ENCODE measurements around the gene DUSP8.
"Not testable (repeated sequence)": the region's sequence is repeated elsewhere in the genome, so short reads cannot be mapped to it uniquely, and the experiment has no call there.

DUSP8 gene, protein sequence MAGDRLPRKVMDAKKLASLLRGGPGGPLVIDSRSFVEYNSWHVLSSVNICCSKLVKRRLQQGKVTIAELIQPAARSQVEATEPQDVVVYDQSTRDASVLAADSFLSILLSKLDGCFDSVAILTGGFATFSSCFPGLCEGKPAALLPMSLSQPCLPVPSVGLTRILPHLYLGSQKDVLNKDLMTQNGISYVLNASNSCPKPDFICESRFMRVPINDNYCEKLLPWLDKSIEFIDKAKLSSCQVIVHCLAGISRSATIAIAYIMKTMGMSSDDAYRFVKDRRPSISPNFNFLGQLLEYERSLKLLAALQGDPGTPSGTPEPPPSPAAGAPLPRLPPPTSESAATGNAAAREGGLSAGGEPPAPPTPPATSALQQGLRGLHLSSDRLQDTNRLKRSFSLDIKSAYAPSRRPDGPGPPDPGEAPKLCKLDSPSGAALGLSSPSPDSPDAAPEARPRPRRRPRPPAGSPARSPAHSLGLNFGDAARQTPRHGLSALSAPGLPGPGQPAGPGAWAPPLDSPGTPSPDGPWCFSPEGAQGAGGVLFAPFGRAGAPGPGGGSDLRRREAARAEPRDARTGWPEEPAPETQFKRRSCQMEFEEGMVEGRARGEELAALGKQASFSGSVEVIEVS

DNA sequence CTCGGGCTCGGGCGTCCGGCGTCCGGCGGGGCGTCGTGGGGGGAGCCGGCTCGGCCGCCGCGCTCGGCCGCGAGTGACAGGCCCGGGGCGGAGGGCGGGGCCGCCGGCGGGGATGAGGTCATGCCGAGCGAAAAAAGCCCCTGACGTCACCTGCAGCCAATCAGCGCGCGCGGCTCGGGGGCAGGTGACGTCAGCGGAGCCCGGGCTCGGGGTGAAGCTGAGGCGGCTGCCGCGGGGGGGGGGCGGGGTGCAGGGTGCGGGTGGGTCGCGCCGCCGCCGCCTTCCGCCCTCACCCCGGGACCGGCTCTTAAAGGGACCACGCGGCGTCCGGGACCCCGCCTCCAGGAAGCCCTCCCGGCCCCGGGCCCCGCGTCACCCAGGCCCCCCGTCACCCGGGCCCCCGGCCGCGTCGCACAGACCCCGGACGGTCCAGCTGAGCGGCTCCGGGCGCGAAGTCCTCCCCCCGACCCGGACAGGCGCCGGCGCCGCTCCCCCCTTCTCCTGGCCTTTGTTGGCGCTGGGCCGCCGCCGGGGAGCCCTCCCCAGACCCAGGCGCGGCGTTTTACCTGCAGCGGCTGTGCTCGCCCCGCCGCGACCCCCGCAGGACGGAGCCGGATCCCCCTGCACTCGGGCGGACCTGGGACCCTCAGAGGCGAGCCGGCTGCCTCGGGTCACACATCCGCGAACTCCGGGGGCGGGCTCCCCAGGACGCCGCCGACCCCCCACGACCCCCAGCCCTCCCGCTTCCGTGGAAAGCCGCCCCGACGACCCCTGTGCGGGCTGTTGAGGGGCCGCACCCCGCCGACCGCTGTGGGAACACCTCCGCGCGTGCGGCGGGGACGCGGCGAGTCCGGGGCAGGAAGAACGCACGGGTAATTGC, at the start of gene DUSP8:
Gene DUSP8 (minus strand): TSS at position 75 of the 880 bp plus-strand sequence. CDS start 6,445 bp downstream, outside the sequence.
- DNase-seq (ENCODE audit: low read depth), result no peak
- TF ChIP-seq, protein P1, sequence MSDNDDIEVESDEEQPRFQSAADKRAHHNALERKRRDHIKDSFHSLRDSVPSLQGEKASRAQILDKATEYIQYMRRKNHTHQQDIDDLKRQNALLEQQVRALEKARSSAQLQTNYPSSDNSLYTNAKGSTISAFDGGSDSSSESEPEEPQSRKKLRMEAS (IDR thresholded peaks at IDR 0.05; ENCODE audit: low read depth, low read length), result no peak
- TF ChIP-seq MYC (IDR thresholded peaks at IDR 0.05; ENCODE audit: low read depth, low read length), result no peak
- TF ChIP-seq, protein P2, sequence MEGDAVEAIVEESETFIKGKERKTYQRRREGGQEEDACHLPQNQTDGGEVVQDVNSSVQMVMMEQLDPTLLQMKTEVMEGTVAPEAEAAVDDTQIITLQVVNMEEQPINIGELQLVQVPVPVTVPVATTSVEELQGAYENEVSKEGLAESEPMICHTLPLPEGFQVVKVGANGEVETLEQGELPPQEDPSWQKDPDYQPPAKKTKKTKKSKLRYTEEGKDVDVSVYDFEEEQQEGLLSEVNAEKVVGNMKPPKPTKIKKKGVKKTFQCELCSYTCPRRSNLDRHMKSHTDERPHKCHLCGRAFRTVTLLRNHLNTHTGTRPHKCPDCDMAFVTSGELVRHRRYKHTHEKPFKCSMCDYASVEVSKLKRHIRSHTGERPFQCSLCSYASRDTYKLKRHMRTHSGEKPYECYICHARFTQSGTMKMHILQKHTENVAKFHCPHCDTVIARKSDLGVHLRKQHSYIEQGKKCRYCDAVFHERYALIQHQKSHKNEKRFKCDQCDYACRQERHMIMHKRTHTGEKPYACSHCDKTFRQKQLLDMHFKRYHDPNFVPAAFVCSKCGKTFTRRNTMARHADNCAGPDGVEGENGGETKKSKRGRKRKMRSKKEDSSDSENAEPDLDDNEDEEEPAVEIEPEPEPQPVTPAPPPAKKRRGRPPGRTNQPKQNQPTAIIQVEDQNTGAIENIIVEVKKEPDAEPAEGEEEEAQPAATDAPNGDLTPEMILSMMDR (IDR thresholded peaks at IDR 0.05; ENCODE audit: low read depth, low read length), result no peak
- no peak for TF ChIP-seq POLR2A (IDR thresholded peaks at IDR 0.05; ENCODE audit: extremely low read depth, insufficient read length)
- H3K4me3 ChIP-seq (ENCODE audit: low read depth, low read length), result no peak within 1 kb of the TSS

DNA sequence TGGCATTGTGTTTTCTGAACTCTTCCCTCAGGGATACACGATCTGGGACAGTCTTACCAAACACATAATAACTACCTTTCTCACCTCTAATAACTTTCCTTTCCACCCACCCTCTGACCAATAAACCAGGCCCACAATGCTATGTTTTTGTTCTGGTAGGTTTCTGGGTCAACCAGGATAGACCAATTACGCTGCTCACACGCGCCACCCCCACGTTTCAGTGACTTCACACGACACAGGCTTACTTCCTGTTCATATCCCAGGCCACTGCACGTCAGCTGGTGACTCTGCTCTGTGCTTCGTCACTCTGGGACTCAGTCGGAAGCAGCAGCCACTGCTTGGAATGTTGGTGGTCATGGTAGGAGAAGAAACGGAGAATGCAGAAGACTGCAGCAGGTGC, 47.4 kb upstream of the DUSP8 start:
- no peak overlapping the region for H3K4me3 ChIP-seq (ENCODE audit: low read depth, low read length)
- TF ChIP-seq, protein P2 (IDR thresholded peaks at IDR 0.05; ENCODE audit: low read depth, low read length), result no peak
- TF ChIP-seq POLR2A (IDR thresholded peaks at IDR 0.05; ENCODE audit: extremely low read depth, insufficient read length) (no peak), MYC (IDR thresholded peaks at IDR 0.05; ENCODE audit: low read depth, low read length) (no peak)
- TF ChIP-seq, protein P1 (IDR thresholded peaks at IDR 0.05; ENCODE audit: low read depth, low read length), result no peak
- DNase-seq (ENCODE audit: low read depth), result peak; percentile 19

DNA sequence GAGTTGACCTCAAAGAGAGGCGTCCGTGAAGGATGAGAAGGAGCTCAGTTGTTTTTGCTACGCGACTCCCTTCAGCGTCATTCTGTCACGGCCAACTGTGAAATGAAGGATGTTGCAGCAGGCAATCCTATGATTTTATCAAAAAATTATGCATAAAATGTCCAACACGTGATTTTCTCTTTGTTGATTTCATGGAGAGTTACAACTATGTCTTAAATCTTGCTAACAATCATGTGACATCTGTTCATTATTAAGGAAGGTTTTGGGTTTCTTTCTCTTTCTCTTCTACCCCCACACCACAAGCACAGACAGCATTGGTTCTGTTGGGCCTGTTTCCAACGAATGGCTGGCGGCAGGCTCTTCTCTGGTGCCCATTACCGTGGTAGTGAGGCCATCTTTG, 46.2 kb upstream of the DUSP8 start:
- no peak overlapping the region for H3K4me3 ChIP-seq (ENCODE audit: low read depth, low read length)
- no peak for DNase-seq (ENCODE audit: low read depth)
- TF ChIP-seq MYC (IDR thresholded peaks at IDR 0.05; ENCODE audit: low read depth, low read length), result no peak
- TF ChIP-seq, protein P2 (IDR thresholded peaks at IDR 0.05; ENCODE audit: low read depth, low read length), result no peak
- TF ChIP-seq POLR2A (IDR thresholded peaks at IDR 0.05; ENCODE audit: extremely low read depth, insufficient read length), result no peak
- TF ChIP-seq, protein P1 (IDR thresholded peaks at IDR 0.05; ENCODE audit: low read depth, low read length), result no peak

DNA sequence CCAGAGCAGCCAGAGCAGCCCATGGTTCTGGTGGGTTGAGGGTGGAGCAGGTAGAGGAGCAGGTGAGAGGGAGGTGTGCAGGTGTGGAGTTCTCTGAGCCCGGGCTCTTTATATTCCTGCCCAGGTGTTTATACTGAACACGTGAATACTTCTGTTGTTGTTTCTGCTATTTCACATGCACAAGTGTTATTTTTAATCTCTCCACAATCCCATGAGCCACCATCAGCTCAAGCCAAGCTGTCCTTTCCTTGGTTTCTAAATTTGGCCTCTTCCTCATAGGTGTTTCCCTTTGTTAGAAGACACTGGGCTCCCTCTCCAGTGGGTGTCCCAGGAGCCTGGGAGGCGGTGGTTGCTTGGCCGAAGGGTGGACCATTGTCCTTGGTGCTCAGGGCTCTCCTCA, 36.3 kb upstream of the DUSP8 start, which contains the start of gene KRTAP5-3:
Gene KRTAP5-3 (minus strand): TSS at position 101 of the 400 bp plus-strand sequence. CDS start 78 bp downstream, at position 23.
- DNase-seq (ENCODE audit: low read depth), result no peak
- no peak within 1 kb of the TSS for H3K4me3 ChIP-seq (ENCODE audit: low read depth, low read length)
- TF ChIP-seq MYC (IDR thresholded peaks at IDR 0.05; ENCODE audit: low read depth, low read length), result no peak
- TF ChIP-seq, protein P2 (IDR thresholded peaks at IDR 0.05; ENCODE audit: low read depth, low read length), result no peak

DNA sequence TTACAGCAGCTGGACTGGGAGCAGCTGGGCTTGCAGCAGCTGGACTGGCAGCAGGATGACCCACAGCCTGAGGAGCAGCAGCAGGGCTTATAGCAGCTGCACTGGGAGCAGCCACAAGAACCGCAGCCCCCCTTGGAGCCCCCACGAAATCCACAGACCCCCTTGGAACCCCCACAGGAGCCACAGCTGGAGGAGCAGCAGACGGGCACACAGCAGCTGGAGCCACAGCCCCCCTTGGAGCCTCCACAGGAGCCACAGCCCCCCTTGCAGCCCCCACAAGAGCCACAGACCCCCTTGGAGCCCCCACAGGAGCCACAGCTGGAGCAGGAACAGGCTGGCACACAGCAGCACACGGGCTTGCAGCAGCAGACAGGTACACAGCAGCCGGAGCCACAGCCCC, 35.8 kb upstream of the DUSP8 start:
- not testable (repeated sequence) for DNase-seq (ENCODE audit: low read depth)

DNA sequence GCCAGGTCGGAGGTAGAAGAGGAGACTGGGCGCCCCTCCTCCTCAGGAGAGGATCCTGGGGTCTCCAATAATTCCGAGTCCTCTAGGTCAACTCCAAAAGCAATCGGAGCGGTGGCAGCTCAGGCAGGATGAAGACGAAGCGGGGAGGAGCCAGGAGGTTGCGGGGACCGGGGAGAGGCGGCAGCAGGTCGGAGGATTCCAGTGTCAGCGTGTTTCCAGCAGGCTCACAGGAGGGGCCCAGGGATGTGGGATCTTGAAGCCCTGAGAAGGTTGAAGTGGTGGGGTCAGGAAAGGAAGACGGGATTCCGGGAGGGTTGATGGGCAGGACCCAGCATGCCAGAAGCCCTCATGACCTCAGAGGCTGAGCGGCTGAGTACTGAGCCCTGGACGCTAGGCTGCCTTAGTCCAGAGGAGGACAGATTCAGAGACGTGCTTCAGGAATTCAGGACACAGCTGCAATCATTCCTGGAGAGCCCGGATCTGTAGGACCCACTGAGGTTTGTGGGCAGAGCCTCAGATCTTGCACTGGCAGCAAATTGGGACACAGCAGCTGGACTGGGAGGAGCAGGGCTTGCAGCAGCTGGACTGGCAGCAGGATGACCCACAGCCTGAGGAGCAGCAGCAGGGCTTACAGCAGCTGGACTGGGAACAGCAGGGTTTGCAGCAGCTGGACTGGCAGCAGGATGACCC, 35.2 kb upstream of the DUSP8 start:
- not testable (repeated sequence) for H3K4me3 ChIP-seq (ENCODE audit: low read depth, low read length); DNase-seq (ENCODE audit: low read depth)

More for the DNA sequence above, 35.8 kb upstream of the DUSP8 start:
- H3K4me3 ChIP-seq (ENCODE audit: low read depth, low read length), result not testable (repeated sequence)

DNA sequence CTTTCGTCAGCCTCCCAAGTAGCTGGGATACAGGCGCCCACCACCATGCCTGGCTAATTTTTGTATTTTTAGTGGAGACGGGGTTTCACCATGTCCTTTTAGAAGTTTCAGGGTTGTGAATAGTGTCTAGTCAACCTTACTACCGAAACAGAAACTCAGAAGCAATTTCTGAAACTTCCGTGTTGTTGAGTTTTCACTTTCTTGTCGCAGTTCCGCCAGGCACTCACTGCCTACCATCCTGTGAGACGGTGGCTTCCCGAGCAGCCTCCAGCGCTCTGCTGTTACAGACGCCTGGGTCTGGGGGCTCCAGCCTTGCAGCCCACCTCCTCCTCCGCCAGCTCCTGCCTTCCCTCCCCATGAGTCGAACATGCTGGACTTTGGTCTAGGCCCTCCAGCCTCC, 33.9 kb upstream of the DUSP8 start:
- DNase-seq (ENCODE audit: low read depth); H3K4me3 ChIP-seq (ENCODE audit: low read depth, low read length): not testable (repeated sequence)

Measured in NB4 (cell line).